ENCODE data around the gene PCDHA5.
A peak's percentile ranks its signal among the peaks of the same experiment; 100 is the strongest.
"Not testable (repeated sequence)": the region's sequence is repeated elsewhere in the genome, so short reads cannot be mapped to it uniquely, and the experiment has no call there.

PCDHA5 gene

GRCh38 chr5:140808889-140809291 is 12.5 kb upstream of the PCDHA5 start:
- H3K27ac ChIP-seq: no peak overlapping the region
- TF ChIP-seq ZFX (IDR thresholded peaks at IDR 0.05; ENCODE audit: borderline replicate concordance) (no peak), CTCF (IDR thresholded peaks at IDR 0.05) (no peak)

- peak overlapping the region; percentile 81 for H3K27ac ChIP-seq
- TF ChIP-seq ZFX (IDR thresholded peaks at IDR 0.05; ENCODE audit: borderline replicate concordance) (no peak), CTCF (IDR thresholded peaks at IDR 0.05) (peak; percentile 22; the same call in 1 of the 2 replicates)
Observed at GRCh38 chr5:140822281-140822629, 842 bp downstream of the PCDHA5 start.

- H3K27ac ChIP-seq: not testable (repeated sequence)
Observed at GRCh38 chr5:140822969-140823368, 1.6 kb downstream of the PCDHA5 start.

GRCh38 chr5:140823475-140823874 is 2.1 kb downstream of the PCDHA5 start:
- no peak for TF ChIP-seq ZFX (IDR thresholded peaks at IDR 0.05; ENCODE audit: borderline replicate concordance)
- no peak for TF ChIP-seq CTCF (IDR thresholded peaks at IDR 0.05)

GRCh38 chr5:140827704-140828361 is 6.4 kb downstream of the PCDHA5 start, which contains the start of gene PCDHA6:
TSS of gene PCDHA6 (plus strand) at chr5:140827960. CDS start at chr5:140828092, 132 bp downstream.
- TF ChIP-seq ZFX (IDR thresholded peaks at IDR 0.05; ENCODE audit: borderline replicate concordance): no peak
- no peak for TF ChIP-seq CTCF (IDR thresholded peaks at IDR 0.05)
- H3K27ac ChIP-seq: no peak within 1 kb of the TSS

More at GRCh38 chr5:140823475-140823874, 2.1 kb downstream of the PCDHA5 start:
- H3K27ac ChIP-seq: no peak overlapping the region

GRCh38 chr5:140828362-140828737 is 6.9 kb downstream of the PCDHA5 start:
- TF ChIP-seq CTCF (IDR thresholded peaks at IDR 0.05) (no peak), ZFX (IDR thresholded peaks at IDR 0.05; ENCODE audit: borderline replicate concordance) (no peak)
- no peak overlapping the region for H3K27ac ChIP-seq

GRCh38 chr5:140829511-140830501 is 8.4 kb downstream of the PCDHA5 start:
- not testable (repeated sequence) for H3K27ac ChIP-seq

- TF ChIP-seq CTCF (IDR thresholded peaks at IDR 0.05) (no peak), ZFX (IDR thresholded peaks at IDR 0.05; ENCODE audit: borderline replicate concordance) (no peak)
- H3K27ac ChIP-seq: no peak within 1 kb of the TSS
Observed at GRCh38 chr5:140833993-140834392, 12.6 kb downstream of the PCDHA5 start, which contains the start of gene PCDHA7. TSS of gene PCDHA7 (plus strand) at chr5:140834269. CDS start at chr5:140834384, 115 bp downstream.

- H3K27ac ChIP-seq: not testable (repeated sequence)
Observed at GRCh38 chr5:140834439-140835008, 13.1 kb downstream of the PCDHA5 start.
